Stimulated activated CD4-positive, alpha-beta T cell treated with anti-CD3 and anti-CD28 coated beads, Interleukin-1b, Interleukin-23, amount 100 ng/mL, for 24 hours (primary cell): ENCODE data around the gene RNF217.
"Not testable (repeated sequence)": the region's sequence is repeated elsewhere in the genome, so short reads cannot be mapped to it uniquely, and the experiment has no call there.

Experiments used
- DNase-seq, 4 experiments: peaks; one replicate each; pipeline ENCODE4 v3.0.0-alpha.2; 2020; ENCODE audit warnings: low read depth in 4 of 4, low spot score in 1 of 4

RNF217 gene

DNA sequence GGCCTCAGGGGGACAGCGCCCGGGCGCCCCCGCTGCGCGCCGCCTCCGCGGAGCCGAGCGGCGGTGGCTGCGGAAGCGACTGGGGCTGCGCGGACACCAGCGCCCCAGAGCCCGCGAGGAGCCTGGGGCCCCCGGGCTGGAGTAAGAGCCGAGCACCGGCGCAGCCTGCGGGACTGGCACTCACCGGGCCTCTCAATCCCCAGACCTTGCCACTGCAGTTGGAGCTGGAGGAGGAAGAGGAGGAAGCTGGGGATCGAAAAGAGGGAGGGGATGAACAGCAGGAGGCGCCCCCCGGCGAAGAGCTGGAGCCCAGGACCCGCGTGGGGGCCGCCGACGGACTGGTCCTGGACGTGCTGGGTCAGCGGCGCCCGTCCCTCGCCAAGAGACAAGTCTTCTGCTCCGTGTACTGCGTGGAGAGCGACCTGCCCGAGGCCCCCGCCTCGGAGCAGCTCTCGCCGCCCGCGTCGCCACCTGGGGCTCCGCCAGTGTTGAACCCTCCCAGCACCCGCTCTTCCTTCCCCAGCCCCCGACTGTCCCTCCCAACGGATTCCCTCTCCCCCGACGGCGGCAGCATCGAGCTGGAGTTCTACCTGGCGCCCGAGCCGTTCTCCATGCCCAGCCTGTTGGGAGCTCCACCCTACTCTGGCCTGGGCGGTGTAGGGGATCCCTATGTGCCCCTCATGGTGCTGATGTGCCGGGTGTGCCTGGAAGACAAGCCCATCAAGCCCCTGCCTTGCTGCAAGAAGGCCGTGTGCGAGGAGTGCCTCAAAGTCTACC, 590 bp downstream of the RNF217 start:
- peak in 1 of 4 experiments; percentile 0 for DNase-seq

GRCh38 chr6:124963416-124963785, 1.2 kb downstream of the RNF217 start:
- DNase-seq: no peak

- no peak for DNase-seq
These were observed 1.9 kb downstream of the RNF217 start for GRCh38 chr6:124963831-124964763.

DNA sequence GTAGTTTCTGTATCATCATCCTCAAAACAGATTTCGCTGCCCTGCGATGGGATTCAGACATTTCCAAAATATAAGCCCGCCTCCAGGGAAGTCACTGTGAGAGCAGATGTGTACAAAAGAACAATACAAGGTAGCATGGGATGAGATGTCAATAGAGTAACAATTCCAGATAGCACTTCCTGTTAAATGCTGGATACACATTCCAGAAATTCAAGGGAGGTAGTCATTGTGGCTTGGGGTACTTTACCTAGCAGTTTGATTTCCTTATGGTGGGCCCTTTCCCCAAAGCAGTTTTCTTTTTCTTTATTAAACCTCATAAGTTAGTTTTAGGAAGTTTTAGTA, 2.5 kb downstream of the RNF217 start:
- no peak for DNase-seq

GRCh38 chr6:124965424-124965850, 3.2 kb downstream of the RNF217 start:
- DNase-seq: not testable (repeated sequence)

GRCh38 chr6:124967444-124967843, 5.2 kb downstream of the RNF217 start:
- no peak for DNase-seq

DNA sequence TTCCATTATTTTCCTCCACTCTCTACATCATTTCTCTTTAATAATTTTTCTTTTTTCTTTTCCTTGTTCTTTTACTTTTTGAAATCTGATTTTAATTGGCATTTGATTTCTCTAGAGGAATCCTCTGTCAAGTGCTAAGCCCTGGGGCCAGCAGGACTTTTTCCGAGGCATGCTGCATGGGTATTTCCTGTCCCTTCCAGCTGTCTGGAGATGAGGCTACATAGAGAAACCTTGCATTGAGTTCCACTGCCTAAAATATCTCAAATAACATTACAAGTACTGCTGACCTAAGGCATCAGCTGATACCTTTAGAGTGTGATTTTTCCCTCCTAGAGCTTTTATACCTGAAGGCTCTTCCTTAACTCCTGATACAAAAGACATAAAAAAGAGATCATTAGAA, 6.2 kb downstream of the RNF217 start:
- no peak for DNase-seq

DNA sequence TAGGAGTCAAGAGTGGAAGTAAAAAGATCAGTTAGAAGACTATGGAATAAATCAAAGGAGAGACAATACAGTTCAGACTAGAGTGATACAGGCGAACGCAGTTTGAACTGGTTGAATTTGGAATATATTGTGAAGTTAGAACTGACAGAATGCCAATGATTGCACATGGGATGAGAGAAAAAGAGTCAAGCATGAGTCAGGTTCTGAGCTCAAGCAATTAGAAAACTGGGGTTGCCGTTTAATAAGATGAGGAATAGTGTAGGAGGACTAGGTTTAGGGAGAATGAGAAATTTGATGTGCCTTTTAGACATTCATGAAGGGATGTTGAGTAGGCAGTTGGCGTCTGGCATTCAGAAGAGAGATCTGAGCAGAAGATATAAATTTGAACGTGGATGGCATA, 8.0 kb downstream of the RNF217 start:
- DNase-seq: no peak

DNA sequence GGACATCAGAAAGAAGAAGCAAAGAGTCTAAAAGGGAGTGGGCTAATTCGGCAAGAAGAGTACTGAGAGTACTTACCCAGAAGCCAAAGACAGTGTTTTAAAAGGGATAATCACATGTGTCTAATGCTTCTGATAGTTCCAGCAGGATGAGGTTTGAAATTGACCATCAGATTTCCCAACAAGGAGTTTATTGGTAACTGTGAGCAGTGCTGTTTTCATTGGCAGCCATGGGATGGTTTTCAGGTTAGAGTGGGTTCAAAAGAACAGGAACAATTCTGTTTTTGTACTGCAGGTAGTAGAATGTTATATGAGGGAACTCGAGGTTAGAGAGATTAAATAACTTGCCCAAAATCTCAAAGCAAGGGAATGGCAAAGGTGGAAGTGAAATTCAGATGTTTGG, 8.5 kb downstream of the RNF217 start:
- no peak for DNase-seq

DNA sequence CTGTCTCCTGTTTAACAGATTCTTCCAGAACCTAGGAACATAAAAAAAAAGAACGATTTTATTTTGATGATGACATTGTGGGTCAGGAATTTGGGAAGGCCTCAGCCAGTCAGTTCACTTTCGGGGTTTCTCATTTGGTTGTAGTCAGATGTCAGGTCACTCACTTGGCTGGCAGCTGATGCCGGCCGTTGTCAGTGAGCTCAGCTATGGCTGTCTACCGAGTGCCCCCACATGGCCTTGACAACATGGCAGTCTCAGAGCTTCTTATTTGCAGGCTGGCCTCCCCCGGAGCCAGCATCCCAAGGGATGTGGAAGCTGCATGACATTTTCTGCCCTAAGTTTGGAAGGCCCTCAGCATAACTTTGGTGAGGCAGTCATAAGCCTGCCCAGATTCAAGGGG, 11.5 kb downstream of the RNF217 start:
- DNase-seq: no peak

GRCh38 chr6:124974771-124975377, 12.6 kb downstream of the RNF217 start:
- DNase-seq: no peak

- DNase-seq: no peak
These were observed 15.1 kb downstream of the RNF217 start for GRCh38 chr6:124977067-124977908.

GRCh38 chr6:124978451-124979293, 16.4 kb downstream of the RNF217 start:
- no peak for DNase-seq

DNA sequence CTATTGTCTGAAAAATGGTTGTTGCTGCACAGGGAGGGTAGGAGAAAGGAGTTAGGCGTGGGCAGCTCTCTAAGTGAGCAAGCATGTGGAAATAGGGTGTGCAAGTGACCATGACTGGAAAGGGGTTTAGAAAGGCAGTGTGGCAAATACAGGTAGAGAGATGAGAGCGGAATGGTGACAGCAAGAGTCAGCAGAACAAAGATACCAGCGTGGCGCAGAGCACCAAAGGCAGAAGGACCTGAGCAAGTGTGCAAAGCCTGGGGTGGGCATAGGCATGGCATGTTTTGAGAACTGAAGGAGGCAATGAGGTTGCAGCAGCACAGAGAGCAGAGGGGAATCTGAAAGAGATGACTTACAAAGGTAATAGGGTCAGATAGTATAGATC, 17.0 kb downstream of the RNF217 start:
- DNase-seq: no peak

DNA sequence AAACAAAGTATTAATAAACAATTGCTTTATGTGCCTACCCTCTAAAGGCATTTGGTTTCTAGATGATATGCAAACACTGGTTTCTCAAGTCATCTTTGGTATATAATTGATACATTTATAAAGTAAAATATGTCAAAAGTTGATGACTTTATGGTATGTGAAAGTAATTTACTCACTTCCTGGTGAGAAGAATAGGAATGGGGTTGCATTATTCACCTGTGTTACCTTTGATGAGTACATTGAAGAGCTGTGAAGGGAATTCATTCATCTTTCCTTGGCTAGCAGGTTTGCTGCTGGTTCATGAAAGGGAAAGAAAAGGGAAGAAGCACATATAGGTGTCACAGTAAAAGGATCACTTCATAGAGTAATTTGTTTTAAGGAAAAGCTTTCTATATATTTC, 20.4 kb downstream of the RNF217 start:
- DNase-seq: no peak

DNA sequence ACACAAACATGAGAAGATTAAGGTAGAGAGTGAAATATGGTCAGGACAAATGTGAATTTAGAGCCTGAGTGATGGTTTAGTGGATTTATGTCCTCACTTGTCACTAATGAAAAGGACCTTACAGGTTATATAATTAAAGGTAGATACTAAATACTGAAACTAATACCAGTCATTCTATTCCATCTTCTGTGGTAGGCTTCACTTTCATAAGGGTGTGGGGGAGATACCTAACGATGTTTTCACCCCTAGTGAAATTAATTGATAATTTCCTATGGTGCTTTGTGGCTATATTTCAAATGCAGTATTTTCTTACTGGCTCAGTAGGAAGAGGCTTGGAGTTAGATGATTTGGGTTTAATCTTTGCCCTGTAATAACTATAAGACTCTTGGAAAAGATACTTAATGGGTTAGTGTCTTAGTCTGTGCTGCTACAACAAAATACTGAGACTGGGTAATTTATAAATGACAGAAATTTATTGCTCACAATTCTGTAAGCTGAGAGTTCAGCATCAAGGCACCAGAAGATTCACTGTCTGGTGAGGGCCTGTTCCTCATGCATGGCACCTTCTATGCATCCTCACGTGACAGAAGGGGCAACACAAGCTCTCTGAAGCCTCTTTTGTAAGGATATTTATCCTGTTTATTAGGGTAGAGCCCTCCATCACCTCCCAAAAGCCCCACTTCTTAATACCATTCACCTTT, 21.3 kb downstream of the RNF217 start:
- DNase-seq: no peak

DNA sequence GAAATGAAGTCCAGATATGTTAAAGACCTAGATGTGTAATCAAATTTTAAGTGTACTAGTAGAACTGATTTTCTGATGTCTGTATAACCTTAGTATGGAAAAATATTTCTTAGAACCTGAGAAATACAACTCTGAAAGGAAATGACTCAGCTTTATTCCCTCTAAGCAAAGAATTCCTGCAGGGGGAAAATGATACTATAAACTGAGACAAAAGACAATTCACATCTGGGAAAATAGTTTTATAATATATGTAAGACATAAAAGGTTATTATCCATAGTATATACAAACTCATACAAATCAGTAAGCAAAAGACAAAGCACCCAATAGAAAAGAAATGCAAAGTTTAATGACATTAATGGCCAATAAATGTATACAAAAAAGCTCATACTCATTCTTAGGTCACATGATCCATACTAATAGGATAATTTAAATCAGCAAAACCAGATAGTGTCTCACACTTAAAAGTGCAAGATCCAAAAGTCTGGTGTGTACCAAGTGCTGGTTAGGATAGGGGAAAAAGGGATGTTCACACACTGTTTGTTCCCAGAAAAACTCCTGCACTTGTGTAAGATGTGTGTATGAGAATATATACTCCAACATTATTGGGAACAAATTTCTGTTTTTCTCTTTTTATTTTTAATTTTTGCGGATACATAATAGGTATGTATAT, 22.6 kb downstream of the RNF217 start:
- no peak for DNase-seq

- no peak for DNase-seq
These were observed 23.9 kb downstream of the RNF217 start for GRCh38 chr6:124986164-124986563.

- no peak for DNase-seq
These were observed 25.1 kb downstream of the RNF217 start for GRCh38 chr6:124987291-124987690.
